Activated CD4-positive, alpha-beta T cell treated with anti-CD3 and anti-CD28 coated beads for 4 hours (primary cell): ENCODE measurements around the gene RNF149.
"Not testable (repeated sequence)": the region's sequence is repeated elsewhere in the genome, so short reads cannot be mapped to it uniquely, and the experiment has no call there.

ENCODE experiments used
- DNase-seq, 2 donors: peaks; one replicate each; pipeline ENCODE4 v3.0.0-alpha.2; 2020

RNF149 gene

GRCh38 chr2:101253013-101253702 is 55.3 kb downstream of the RNF149 start:
- DNase-seq: peak; percentile 65 to 76

DNA sequence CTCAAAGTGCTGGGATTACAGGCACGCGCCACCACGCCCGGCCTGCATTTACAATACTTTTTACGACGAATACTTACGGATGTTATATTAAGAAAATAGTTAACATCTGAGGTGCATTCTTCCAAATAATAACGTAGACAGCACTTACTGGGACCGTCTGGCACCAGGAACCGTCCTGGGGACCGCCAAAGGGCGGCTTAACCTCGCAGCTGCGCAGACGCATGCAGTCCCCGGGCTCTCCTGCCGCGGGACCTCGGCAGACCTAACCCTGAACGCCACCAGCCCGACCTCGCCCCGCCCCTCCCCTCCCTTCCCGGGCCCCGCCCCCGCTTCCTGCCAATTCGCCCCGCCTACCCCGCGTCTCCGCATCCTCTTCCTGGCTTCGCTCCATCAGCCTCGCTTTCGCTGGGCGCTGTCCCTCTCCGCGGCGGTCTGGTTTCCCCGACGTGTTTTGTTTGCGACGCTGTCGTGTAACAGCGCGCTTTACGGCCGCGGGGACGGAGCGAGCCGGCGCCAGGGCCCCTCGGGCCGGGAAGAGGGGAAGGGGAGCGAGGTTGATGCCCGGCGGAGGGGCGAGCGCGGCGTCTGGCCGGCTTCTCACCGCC is 56.0 kb downstream of the RNF149 start, which contains the start of gene CNOT11:
Gene CNOT11, plus strand, starts transcription at position 479 of the 605 bp plus-strand sequence. Its CDS starts 79 bp downstream, at position 558.
- peak; percentile 99 for DNase-seq

DNA sequence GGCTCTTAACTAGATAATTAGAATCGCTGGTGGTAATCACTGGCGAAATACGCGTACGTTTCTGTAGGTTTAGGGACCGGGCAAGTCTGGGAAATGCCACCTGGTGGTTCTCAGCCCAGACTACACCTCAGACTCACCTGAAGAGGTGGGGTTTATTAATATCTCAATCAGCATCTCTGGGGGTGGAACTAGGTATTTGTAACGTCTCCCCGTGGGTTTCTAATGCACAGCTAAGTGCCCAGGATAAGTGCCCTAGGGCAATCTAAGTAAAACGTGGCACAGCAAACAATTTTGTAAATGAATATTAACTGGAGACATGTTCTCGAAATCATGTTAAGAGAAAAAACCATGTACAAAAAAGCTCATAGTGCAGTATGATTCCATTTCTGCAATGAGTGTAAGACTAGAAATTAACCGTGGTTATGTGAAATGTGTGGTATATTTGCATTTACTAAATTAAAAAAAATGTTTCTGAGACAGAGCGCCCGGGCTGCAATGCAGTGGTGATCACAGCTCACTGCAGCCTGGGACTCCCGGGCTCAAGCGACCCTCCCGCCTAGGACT is 56.6 kb downstream of the RNF149 start:
- DNase-seq: peak; percentile 14 to 29

GRCh38 chr2:101251246-101251781 is 57.2 kb downstream of the RNF149 start:
- DNase-seq: not testable (repeated sequence)

GRCh38 chr2:101249826-101250225 is 58.7 kb downstream of the RNF149 start:
- no peak for DNase-seq

GRCh38 chr2:101248756-101249155 is 59.7 kb downstream of the RNF149 start:
- DNase-seq: not testable (repeated sequence)

DNA sequence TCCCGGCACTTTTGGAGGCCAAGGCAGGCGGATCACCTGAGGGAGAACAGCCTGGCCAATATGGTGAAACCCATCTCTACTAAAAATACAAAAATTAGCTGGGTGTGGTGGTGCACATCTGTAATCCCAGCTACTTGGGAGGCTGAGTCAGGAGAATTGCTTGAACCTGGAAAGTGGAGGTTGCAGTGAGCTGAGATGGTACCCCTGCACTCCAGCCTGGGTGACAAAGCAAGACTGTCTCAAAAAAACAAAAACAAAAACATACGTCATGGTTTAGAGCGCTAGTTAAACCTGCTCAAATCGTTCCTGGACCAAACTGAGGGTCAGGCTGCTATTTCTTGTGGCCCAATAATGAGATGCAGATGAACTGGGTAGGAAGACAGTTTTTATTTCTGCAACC is 63.0 kb downstream of the RNF149 start:
- not testable (repeated sequence) for DNase-seq

- not testable (repeated sequence) for DNase-seq
Observed at GRCh38 chr2:101244899-101245298, 63.6 kb downstream of the RNF149 start.

DNA sequence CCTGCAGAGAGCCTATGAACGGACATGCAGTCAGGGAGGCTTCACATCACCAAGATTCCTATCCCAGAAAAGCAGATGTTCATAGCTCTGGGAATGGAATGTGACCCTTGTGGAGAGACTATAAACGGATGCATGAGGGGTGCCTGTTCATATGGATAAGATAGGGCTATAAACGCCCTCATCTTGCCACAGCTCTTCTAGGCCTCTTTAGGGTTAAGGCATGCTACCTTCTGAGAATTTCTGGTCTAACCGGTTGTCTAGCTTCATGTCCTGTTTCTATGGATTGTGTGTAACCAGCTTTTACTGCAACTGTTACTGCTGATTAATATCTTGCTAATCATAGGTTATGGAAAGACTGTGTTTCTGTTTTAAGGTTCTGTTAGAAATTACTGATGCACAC is 64.1 kb downstream of the RNF149 start:
- not testable (repeated sequence) for DNase-seq

DNA sequence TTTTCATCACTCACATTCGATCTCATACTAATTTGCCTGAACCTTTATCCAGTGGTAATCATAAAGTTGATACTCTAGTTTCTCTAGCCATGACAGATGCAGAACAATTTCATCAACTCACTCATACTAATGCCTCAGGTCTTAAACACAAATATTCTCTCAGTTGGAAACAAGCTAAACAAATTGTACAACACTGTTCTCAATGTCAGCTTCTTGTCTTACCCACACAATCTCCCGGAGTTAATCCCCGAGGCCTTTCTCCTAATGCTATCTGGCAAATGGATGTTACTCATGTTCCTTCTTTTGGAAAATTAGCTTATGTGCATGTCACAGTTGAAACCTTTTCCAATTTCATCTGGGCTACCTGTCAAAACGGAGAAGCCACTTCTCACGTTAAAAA is 67.3 kb downstream of the RNF149 start:
- DNase-seq: no peak

- not testable (repeated sequence) for DNase-seq
Observed at GRCh38 chr2:101240694-101241093, 67.8 kb downstream of the RNF149 start.

DNA sequence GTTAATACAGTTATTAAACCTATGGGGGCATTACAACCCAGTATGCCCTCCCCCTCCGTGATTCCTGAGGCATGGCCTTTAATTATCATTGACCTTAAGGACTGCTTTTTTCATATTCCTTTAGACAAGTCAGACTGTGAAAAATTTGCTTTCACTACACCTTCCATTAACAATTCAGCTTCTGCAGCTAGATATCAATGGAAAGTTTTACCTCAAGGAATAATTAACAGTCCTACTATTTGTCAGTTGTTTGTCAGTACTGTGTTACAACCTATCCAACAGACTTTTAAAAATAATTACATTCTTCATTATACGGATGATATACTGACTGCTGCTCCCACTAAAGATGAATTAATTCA is 68.8 kb downstream of the RNF149 start:
- not testable (repeated sequence) for DNase-seq

GRCh38 chr2:101238930-101239759 is 69.4 kb downstream of the RNF149 start:
- DNase-seq: no peak

- DNase-seq: not testable (repeated sequence)
Observed at GRCh38 chr2:101237944-101238343, 70.6 kb downstream of the RNF149 start.

- DNase-seq: not testable (repeated sequence)
Observed at GRCh38 chr2:101235956-101236355, 72.5 kb downstream of the RNF149 start.

- DNase-seq: no peak
Observed at GRCh38 chr2:101234169-101234938, 74.1 kb downstream of the RNF149 start.

- DNase-seq: no peak
Observed at GRCh38 chr2:101232770-101233169, 75.7 kb downstream of the RNF149 start.

GRCh38 chr2:101231937-101232730 is 76.4 kb downstream of the RNF149 start:
- DNase-seq: no peak

DNA sequence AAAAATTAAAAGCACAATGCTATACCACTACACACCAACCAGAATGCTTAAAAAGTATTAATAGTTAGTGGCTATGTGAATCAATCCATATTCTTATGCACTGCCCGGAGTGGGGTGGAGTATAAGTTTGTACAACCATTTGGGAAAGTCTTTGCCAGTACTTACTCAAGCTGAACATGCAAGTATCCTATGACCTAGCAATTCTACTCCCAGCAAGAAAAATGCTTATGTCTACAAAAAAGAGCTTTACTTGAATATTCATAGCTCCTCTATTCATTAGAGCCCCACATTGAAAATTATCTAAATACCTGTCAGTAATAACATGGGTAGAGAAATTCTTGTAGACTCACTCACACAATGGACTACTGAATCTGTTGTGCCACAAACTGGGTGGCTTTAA is 77.3 kb downstream of the RNF149 start:
- DNase-seq: no peak

DNA sequence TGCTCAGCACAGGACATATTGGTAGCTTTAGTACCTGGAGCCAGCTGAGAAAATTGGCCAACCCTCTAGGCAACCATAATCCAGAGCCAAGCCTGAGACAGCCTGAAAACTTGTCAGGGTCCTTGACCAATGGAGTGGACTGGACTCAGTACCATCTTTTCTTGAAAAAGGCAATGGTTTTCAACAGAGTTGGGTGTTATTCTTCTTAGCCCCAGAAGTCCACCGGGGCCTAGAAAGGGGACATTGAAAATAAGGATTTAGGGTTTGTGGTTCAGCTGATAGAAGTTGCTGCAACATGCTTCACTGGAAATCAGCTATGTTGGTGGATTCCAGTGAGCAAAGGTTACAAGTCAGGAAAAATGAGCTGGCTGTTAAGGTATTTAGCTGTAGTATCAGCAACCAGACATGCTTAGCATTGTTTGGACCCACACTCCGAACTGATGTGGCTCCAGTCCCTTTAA is 77.9 kb downstream of the RNF149 start:
- DNase-seq: no peak
